NCI-H446 (cell line): ENCODE data around the gene EYS.

ENCODE experiments used
- DNase-seq, 2 experiments: peaks; one replicate each; lab custom pipeline; 2025; lab: John Stamatoyannopoulos, UW

EYS gene

DNA sequence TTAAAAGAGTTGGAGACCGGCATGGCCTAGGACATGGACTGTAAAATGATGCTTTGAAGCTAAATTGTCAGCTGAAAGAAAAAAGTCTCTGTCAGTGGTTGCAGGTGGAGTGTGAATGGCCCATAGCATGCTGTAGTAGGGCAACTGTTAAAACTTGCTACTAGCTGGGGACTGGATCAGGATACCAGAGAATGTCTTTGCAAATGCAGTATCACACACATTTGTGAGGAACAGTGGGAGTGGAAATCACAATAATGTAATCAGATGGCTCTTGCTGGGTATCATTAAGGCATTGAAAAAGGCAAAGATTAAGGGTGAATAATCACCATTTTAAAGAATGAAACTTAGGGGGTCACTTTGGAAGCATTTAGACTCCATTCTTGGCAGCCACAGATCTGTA, 737.9 kb downstream of the EYS start:
- DNase-seq = no peak

GRCh38 chr6:64955435-64955848, 751.6 kb downstream of the EYS start:
- no peak for DNase-seq

DNA sequence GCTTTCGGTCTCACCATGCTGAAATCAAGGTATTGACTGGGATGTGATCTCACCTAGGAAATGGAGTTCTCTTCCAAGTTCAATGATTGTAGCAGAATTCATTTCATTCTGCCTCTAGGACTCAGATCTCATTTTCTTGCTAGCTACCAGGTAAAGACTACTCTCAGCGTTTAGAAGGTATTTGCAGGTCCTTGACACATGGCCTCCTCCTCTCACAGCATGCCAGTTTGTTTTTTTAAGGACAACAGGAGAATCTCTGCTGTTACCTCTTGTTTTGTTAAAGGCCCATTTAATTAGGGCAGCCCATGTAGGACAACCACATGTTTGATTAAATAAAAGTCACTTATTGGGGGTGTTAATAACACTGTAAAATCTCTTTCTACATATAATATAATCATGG, 757.8 kb downstream of the EYS start:
- no peak for DNase-seq

- DNase-seq = no peak
These were observed 758.8 kb downstream of the EYS start for GRCh38 chr6:64948261-64948660.

- no peak for DNase-seq
These were observed 761.6 kb downstream of the EYS start for GRCh38 chr6:64945450-64945849.

GRCh38 chr6:64932486-64932885, 774.5 kb downstream of the EYS start:
- DNase-seq = no peak

- DNase-seq = peak; percentile 2 to 75
These were observed 776.3 kb downstream of the EYS start for GRCh38 chr6:64930681-64931080.

DNA sequence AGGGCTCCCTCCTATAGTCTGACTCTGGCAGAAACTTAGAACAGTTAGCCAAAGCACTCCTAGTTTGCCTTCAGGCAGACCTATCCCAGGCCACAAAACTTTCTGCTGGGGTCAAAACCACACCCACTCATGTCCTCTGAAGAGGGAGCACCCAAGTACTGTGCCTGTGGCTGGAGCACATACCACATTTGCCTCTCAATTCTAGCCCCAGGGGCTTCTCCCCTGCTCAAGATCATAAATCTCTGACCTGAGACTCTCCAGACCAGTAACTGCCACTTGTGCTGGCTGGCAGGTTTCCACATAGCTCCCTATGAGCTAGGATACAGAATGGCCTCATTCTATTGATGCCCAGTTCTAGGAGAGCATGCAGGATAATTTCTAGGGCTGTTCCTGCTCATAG, 781.0 kb downstream of the EYS start:
- no peak for DNase-seq

- DNase-seq = no peak
These were observed 786.8 kb downstream of the EYS start for GRCh38 chr6:64920257-64920656.

- no peak for DNase-seq
These were observed 792.9 kb downstream of the EYS start for GRCh38 chr6:64914124-64914523.

DNA sequence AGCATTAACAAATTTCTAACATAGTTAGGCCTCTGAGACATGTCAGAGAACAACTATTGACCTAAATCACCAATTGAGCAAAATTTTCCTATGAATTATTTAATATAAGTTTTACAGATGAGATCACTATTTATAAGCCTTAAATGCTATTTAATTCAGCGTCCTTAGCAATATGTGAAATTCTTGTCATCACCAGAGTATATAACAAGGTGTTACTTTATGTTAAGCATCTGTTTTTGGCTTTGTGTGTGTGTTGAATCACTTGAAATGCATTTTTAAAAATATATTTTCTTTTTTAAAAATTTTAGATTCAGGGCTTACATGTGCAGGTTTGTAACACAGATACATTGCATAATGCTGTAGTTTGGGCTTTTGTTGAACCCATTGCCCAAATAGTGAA, 794.1 kb downstream of the EYS start:
- DNase-seq = no peak

- DNase-seq = no peak
These were observed 798.9 kb downstream of the EYS start for GRCh38 chr6:64908104-64908503.

- DNase-seq = no peak
These were observed 802.4 kb downstream of the EYS start for GRCh38 chr6:64904616-64905015.

DNA sequence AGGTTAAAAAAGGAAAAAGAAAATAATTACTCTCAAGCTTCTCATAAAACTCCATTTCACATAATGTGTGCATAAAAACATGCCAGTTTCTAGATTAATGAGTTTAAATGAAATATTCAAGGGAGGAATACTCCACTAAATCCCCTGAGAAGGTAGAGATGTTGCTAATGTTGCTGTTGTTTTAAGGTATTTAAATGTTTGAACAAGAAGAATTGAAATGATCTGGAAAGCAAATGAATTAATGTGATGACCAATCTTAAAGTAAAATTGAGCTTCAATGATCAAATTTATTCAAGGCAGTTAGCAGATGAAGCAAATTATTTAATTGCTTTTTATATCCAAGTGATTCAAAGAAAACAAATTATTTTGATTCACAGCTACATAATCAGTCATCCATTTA, 804.4 kb downstream of the EYS start:
- no peak for DNase-seq

DNA sequence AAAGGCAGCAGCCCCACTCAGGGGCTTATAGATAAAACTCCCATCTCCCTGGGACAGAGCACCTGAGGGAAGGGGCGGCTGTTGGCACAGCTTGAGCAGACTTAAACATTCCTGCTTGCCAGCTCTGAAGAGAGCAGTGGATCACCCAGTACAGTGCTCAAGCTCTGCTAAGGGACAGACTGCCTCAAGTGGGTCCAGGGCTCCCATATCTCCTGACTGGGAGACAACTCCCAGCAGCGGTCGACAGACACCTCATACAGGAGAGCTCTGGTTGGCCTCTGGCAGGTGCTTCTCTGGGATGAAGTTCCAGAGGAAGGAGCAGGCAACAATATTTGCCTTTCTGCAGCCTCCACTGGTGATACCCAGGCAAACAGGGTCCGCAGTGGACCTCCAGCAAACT, 810.1 kb downstream of the EYS start:
- DNase-seq = no peak

DNA sequence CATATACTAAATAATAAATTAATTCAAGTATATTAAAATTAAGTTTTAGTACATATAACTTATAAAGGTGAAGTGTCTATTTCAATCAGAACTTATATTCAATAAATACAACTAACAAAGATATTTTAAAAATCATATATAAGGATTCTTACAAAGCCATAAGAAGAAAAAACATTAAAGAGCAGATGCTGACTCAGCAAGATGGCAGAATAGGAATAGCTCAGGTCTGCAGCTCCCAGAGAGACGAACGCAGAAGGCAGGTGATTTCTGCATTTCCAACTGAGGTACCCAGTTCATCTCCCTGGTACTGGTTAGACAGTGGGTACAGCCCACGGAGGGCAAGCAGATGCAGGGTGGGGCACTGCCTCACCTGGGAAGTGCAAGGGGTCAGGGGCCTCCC, 811.1 kb downstream of the EYS start:
- no peak for DNase-seq

GRCh38 chr6:64890609-64891008, 816.4 kb downstream of the EYS start:
- DNase-seq = no peak

DNA sequence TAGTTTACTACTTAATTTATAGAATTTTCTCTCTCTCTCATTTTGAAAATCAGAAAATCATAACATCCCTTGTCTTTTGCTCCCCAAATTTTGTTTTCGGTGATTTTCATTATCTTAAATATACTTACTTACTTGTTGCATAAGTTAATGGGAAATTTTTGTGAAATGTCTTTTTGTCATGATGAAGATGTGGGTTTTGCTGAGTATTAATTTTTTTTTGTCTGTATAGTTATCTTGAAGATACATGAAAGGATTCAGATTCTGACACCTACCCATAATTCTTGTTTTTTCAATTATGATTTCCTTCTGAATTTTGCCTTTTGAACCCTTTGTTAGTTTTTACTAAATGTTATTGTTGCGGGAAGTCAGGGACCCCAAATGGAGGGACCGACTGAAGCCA, 817.9 kb downstream of the EYS start:
- no peak for DNase-seq

DNA sequence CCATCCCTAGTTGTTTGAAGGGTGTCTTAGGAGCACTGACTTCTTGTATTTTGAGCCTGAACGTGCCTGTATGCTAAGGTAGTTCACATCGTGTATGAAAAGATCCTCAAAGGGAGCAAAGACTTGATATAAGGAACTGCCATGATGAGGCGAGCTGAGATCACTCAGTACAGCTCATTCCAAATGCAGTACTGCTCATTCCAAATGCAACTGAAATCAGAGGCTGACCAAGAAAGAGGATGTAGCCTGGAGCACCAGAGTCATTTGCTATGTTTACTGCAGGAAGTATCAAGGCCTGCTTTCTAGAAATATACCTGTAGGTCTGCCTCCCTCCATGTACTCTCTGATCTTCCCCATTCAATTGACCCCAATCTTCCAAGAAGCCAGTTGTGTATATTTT, 832.2 kb downstream of the EYS start:
- DNase-seq = no peak

GRCh38 chr6:64872633-64873032, 834.4 kb downstream of the EYS start:
- DNase-seq = no peak

- no peak for DNase-seq
These were observed 845.9 kb downstream of the EYS start for GRCh38 chr6:64861039-64861651.

DNA sequence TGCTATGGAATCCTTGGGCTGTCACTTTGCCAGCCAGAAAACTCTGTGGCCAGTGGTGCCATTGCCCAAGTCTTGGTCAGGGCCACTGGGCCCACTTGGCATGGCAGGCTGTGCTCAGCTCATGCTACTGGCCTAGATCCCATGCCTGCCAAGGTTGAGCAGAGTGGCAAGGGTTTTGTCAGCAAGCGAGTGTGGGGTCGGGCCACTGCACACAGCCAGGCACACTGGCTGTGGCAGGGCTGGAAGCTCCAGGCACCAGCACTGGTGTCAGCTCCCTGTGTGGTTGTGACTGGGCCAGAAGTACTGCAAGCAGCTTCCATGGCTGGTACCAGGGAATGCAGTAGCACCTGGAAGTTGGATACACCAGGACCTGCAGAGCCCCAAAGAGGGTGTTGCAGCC, 846.8 kb downstream of the EYS start:
- no peak for DNase-seq

GRCh38 chr6:64850121-64850520, 856.9 kb downstream of the EYS start:
- DNase-seq = no peak

GRCh38 chr6:64848467-64848866, 858.6 kb downstream of the EYS start:
- no peak for DNase-seq

DNA sequence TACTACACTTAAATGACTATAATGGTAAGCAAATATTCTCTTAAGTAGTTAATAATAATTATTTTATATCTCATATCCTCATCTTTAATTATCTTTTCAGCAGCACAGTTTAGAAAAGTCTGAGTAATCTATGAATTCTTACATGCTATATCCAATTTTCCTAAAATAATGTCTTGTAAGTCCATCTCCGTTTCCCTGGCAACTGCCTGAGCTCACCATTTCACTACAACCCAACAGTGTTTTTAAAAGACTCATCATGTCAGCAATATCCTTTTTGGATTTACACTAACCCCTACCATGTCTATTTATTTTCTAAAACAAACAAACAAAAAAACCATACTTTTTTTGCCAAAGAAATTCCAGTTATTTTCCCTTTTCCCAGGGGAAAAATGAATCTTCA, 859.6 kb downstream of the EYS start:
- DNase-seq = no peak
